Adrenal gland (tissue), 5 donors: ENCODE results near the gene PTPRN2.

ENCODE experiments used
- POLR2A ChIP-seq, 2 donors: fragments of 450-650 bp; IDR thresholded peaks; one replicate each; pipeline ENCODE4 v1.6.1; 2017; ENCODE audit warnings: antibody characterized with exemption in 2 of 2, mild to moderate bottlenecking in 2 of 2, moderate library complexity in 1 of 2
- TF ChIP-seq, protein P1 (sequence below), 6 experiments: fragments of 450-650 bp in 4 of 6; fragments of 200-600 bp in 2 of 6; sonication (generic) in 1 of 6; IDR thresholded peaks; 1 replicate in 5 of 6; 2 replicates in 1 of 6; pipeline versions ENCODE4 v1.5.1 to v1.8.0; 2016 to 2021; ENCODE audit warnings: antibody characterized with exemption in 6 of 6, mild to moderate bottlenecking in 2 of 6, moderate library complexity in 1 of 6
- donor health status: DM: no; HTN: no; CAD: no.

DNA sequence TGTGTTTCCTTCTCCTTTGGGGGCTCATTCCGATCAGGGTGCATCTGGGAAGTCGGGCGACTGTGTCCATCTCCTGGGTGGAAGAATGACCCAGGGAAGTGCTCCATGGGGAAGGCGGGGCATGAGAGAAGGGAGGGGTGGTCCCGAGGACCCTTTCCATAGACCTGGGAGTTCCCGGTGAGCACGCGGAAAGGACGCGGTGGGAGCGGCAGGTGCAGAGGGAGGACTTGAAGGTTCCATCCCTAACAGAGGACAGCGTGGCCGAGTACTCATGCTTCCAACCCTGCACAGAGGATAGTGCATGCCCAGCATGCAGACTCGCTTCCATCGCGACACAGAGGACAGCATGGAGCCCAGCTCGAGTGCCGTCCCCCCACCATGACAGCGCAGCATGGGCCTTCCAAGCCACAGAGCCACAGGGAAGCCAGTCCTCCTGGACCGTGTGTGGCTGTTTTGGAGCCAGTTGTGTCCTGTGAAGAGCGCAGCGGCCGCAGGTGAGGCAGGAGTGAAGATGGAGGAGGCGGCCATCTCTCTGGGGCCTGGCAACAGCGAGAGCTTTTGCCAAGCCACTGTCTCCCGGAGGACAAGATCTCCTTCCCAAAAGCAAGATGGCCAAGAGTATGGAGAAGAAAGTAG is 969.4 kb downstream of the PTPRN2 start:
- TF ChIP-seq, protein P1, sequence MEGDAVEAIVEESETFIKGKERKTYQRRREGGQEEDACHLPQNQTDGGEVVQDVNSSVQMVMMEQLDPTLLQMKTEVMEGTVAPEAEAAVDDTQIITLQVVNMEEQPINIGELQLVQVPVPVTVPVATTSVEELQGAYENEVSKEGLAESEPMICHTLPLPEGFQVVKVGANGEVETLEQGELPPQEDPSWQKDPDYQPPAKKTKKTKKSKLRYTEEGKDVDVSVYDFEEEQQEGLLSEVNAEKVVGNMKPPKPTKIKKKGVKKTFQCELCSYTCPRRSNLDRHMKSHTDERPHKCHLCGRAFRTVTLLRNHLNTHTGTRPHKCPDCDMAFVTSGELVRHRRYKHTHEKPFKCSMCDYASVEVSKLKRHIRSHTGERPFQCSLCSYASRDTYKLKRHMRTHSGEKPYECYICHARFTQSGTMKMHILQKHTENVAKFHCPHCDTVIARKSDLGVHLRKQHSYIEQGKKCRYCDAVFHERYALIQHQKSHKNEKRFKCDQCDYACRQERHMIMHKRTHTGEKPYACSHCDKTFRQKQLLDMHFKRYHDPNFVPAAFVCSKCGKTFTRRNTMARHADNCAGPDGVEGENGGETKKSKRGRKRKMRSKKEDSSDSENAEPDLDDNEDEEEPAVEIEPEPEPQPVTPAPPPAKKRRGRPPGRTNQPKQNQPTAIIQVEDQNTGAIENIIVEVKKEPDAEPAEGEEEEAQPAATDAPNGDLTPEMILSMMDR (IDR thresholded peaks at IDR 0.05), result no peak
- TF ChIP-seq POLR2A (IDR thresholded peaks at IDR 0.05), result no peak
